ES-I3 (cell line): ENCODE measurements around the gene DCLK1.
"Not testable (repeated sequence)": the region's sequence is repeated elsewhere in the genome, so short reads cannot be mapped to it uniquely, and the experiment has no call there.

ENCODE experiments used
- H3K36me3 ChIP-seq: 2 replicates; pipeline ENCODE4 v1.6.1; 2013; ENCODE audit warnings: mild to moderate bottlenecking, low read length, control low read depth, moderate library complexity; ENCODE audit not compliant: insufficient read depth
- H3K4me1 ChIP-seq: 2 replicates; pipeline ENCODE4 v1.6.1; 2013; ENCODE audit warnings: mild to moderate bottlenecking, control low read depth, low read length; ENCODE audit not compliant: insufficient read depth
- H3K9ac ChIP-seq: 2 replicates; pipeline ENCODE4 v1.6.1; 2013; ENCODE audit warnings: low read depth, mild to moderate bottlenecking, low read length, moderate library complexity
- H3K9me3 ChIP-seq: 2 replicates; pipeline ENCODE4 v1.6.1; 2013; ENCODE audit warnings: mild to moderate bottlenecking, low read length, moderate library complexity; ENCODE audit not compliant: control insufficient read depth, insufficient read depth

DCLK1 gene

GRCh38 chr13:36115306-36115705, 15.9 kb downstream of the DCLK1 start:
- no peaks in the 10 kb centered on the region for H3K4me1 ChIP-seq
- H3K36me3 ChIP-seq, result no peaks in the 10 kb centered on the region
- H3K9me3 ChIP-seq, result no peaks in the 10 kb centered on the region
- no peak overlapping the region for H3K9ac ChIP-seq

- no peaks in the 10 kb centered on the region for H3K9me3 ChIP-seq
- H3K9ac ChIP-seq, result no peak overlapping the region
- no peaks in the 10 kb centered on the region for H3K4me1 ChIP-seq
- no peaks in the 10 kb centered on the region for H3K36me3 ChIP-seq
Measured at GRCh38 chr13:36114233-36114632, 16.9 kb downstream of the DCLK1 start.

GRCh38 chr13:36108954-36109353, 22.2 kb downstream of the DCLK1 start:
- Histone ChIP-seq H3K36me3 (no peaks in the 10 kb centered on the region), H3K9ac (no peak overlapping the region), H3K4me1 (no peaks in the 10 kb centered on the region), H3K9me3 (no peaks in the 10 kb centered on the region)

GRCh38 chr13:36108342-36108741, 22.8 kb downstream of the DCLK1 start:
- H3K36me3 ChIP-seq, result no peaks in the 10 kb centered on the region
- H3K4me1 ChIP-seq, result no peaks in the 10 kb centered on the region
- H3K9me3 ChIP-seq, result no peaks in the 10 kb centered on the region
- no peak overlapping the region for H3K9ac ChIP-seq

GRCh38 chr13:36107521-36107920, 23.7 kb downstream of the DCLK1 start:
- Histone ChIP-seq H3K36me3 (no peaks in the 10 kb centered on the region), H3K4me1 (no peaks in the 10 kb centered on the region), H3K9me3 (no peaks in the 10 kb centered on the region), H3K9ac (no peak overlapping the region)

- Histone ChIP-seq H3K4me1 (no peaks in the 10 kb centered on the region), H3K9me3 (no peaks in the 10 kb centered on the region), H3K36me3 (no peaks in the 10 kb centered on the region), H3K9ac (no peak overlapping the region)
Measured at GRCh38 chr13:36105726-36106125, 25.5 kb downstream of the DCLK1 start.

GRCh38 chr13:36102721-36103120, 28.5 kb downstream of the DCLK1 start:
- H3K9ac ChIP-seq, result no peak overlapping the region
- no peaks in the 10 kb centered on the region for H3K9me3 ChIP-seq
- H3K4me1 ChIP-seq, result no peaks in the 10 kb centered on the region
- no peaks in the 10 kb centered on the region for H3K36me3 ChIP-seq

- not testable (repeated sequence) for H3K9ac ChIP-seq, H3K36me3 ChIP-seq, H3K9me3 ChIP-seq, H3K4me1 ChIP-seq
Measured at GRCh38 chr13:36101907-36102306, 29.3 kb downstream of the DCLK1 start.

GRCh38 chr13:36101157-36101556, 30.0 kb downstream of the DCLK1 start:
- Histone ChIP-seq H3K9me3 (no peaks in the 10 kb centered on the region), H3K9ac (no peak overlapping the region)

GRCh38 chr13:36098080-36098479, 33.1 kb downstream of the DCLK1 start:
- H3K9ac ChIP-seq, result no peak overlapping the region
- H3K4me1 ChIP-seq, result no peaks in the 10 kb centered on the region
- H3K9me3 ChIP-seq, result no peaks in the 10 kb centered on the region
- no peaks in the 10 kb centered on the region for H3K36me3 ChIP-seq

More at GRCh38 chr13:36101157-36101556, 30.0 kb downstream of the DCLK1 start:
- no peaks in the 10 kb centered on the region for H3K4me1 ChIP-seq
- H3K36me3 ChIP-seq, result no peaks in the 10 kb centered on the region

GRCh38 chr13:36096461-36097416, 34.4 kb downstream of the DCLK1 start:
- no peaks in the 10 kb centered on the region for H3K4me1 ChIP-seq
- H3K9me3 ChIP-seq, result no peaks in the 10 kb centered on the region
- H3K36me3 ChIP-seq, result no peaks in the 10 kb centered on the region
- no peak overlapping the region for H3K9ac ChIP-seq

GRCh38 chr13:36094478-36094877, 36.7 kb downstream of the DCLK1 start:
- H3K9ac ChIP-seq, result no peak overlapping the region
- no peaks in the 10 kb centered on the region for H3K4me1 ChIP-seq
- no peaks in the 10 kb centered on the region for H3K9me3 ChIP-seq

GRCh38 chr13:36090592-36090991, 40.6 kb downstream of the DCLK1 start:
- Histone ChIP-seq H3K4me1 (no peaks in the 10 kb centered on the region), H3K9ac (no peak overlapping the region), H3K9me3 (no peaks in the 10 kb centered on the region), H3K36me3 (no peaks in the 10 kb centered on the region)

More at GRCh38 chr13:36094478-36094877, 36.7 kb downstream of the DCLK1 start:
- no peaks in the 10 kb centered on the region for H3K36me3 ChIP-seq

GRCh38 chr13:36089130-36089647, 42.0 kb downstream of the DCLK1 start:
- Histone ChIP-seq H3K4me1 (no peaks in the 10 kb centered on the region), H3K9ac (no peak overlapping the region), H3K36me3 (no peaks in the 10 kb centered on the region), H3K9me3 (no peaks in the 10 kb centered on the region)

GRCh38 chr13:36088463-36088862, 42.7 kb downstream of the DCLK1 start:
- no peaks in the 10 kb centered on the region for H3K9me3 ChIP-seq
- H3K36me3 ChIP-seq, result no peaks in the 10 kb centered on the region
- no peaks in the 10 kb centered on the region for H3K4me1 ChIP-seq
- no peak overlapping the region for H3K9ac ChIP-seq
